DOHH2 (cell line): ENCODE results near the gene RGS8.

Experiments
- H3F3A ChIP-seq: fragments of 200-600 bp; sonication (generic), shearing (Covaris generic); 2 replicates; pipeline ENCODE4 v1.6.0; 2016; ENCODE audit warnings: antibody characterized with exemption, mild to moderate bottlenecking; ENCODE audit not compliant: control insufficient read depth, insufficient read depth
- H3K27ac ChIP-seq: fragments of 200-600 bp; sonication (generic); 2 replicates; pipeline ENCODE4 v1.5.1; 2014; ENCODE audit warnings: low read depth, mild to moderate bottlenecking, low read length, moderate library complexity
- H3K27me3 ChIP-seq: fragments of 200-600 bp; sonication (generic); 2 replicates; pipeline ENCODE4 v1.6.1; 2014; ENCODE audit warnings: mild to moderate bottlenecking, low read length, mixed read lengths; ENCODE audit not compliant: control insufficient read depth
- H3K36me3 ChIP-seq: fragments of 200-600 bp; sonication (generic); 2 replicates; pipeline ENCODE4 v1.6.1; 2014; ENCODE audit warnings: mild to moderate bottlenecking, low read length, moderate library complexity, mixed read lengths; ENCODE audit not compliant: control insufficient read depth
- H3K4me1 ChIP-seq: fragments of 200-600 bp; sonication (generic); 2 replicates; pipeline ENCODE4 v1.6.1; 2014; ENCODE audit warnings: mild to moderate bottlenecking, low read length, mixed read lengths; ENCODE audit not compliant: control insufficient read depth
- H3K4me2 ChIP-seq: fragments of 200-600 bp; sonication (generic); 2 replicates; pipeline ENCODE4 v1.6.0; 2014; ENCODE audit warnings: mild to moderate bottlenecking, low read length, moderate library complexity
- H3K4me3 ChIP-seq: fragments of 200-600 bp; sonication (generic); 2 replicates; pipeline ENCODE4 v1.5.1; 2014; ENCODE audit warnings: mild to moderate bottlenecking, low read length, mixed read lengths
- H3K79me2 ChIP-seq: fragments of 200-600 bp; sonication (generic); 2 replicates; pipeline ENCODE4 v1.6.1; 2014; ENCODE audit warnings: mild to moderate bottlenecking, low read length, mixed read lengths; ENCODE audit not compliant: control insufficient read depth
- H3K9me2 ChIP-seq: fragments of 200-600 bp; sonication (generic); replicated peaks from 2 replicates; pipeline ENCODE4 v1.6.1; 2014; ENCODE audit warnings: mild to moderate bottlenecking, low read length, mixed read lengths; ENCODE audit not compliant: control insufficient read depth
- H3K9me3 ChIP-seq: fragments of 200-600 bp; sonication (generic); 2 replicates; pipeline ENCODE4 v1.6.1; 2014; ENCODE audit warnings: antibody characterized with exemption, low read length, mixed read lengths; ENCODE audit not compliant: control insufficient read depth, insufficient read depth
- H4K20me1 ChIP-seq: fragments of 200-600 bp; sonication (generic); 2 replicates; pipeline ENCODE4 v1.6.0; 2014; ENCODE audit warnings: low read depth, mild to moderate bottlenecking, antibody characterized with exemption, low read length, moderate library complexity; ENCODE audit not compliant: control insufficient read depth, insufficient read depth
- EZH2phosphoT487 ChIP-seq: fragments of 200-600 bp; sonication (generic); IDR thresholded peaks from 2 replicates; pipeline ENCODE4 v1.6.1; 2017; ENCODE audit warnings: borderline replicate concordance, mild to moderate bottlenecking, antibody characterized with exemption, low read length, moderate library complexity, mixed read lengths
- TF ChIP-seq, protein P1 (sequence below): fragments of 200-600 bp; sonication (generic); IDR thresholded peaks from one replicate; pipeline ENCODE4 v1.5.1; 2014; ENCODE audit warnings: antibody characterized with exemption, mild to moderate bottlenecking, low read depth, low read length; ENCODE audit not compliant: poor library complexity, severe bottlenecking

The RGS8 gene

DNA sequence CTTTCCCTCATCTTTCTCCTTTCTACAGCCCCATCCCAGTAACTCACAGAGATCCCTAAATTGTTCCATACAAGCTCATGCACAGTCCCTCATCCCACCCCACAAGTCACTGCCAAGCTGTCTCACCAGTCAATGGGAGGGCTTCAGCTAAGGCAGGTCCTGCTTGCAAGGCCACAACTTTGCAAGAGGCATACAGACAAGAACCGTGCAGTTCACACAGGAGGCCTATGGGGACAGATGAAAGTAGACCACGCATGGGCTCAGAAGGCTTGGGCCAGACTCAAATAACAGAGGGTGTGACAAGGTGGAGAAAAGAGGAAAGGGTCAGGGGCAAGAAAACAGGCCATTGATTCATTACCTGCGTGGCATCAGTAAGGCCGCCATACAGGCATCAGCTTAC lies 15.1 kb downstream of the RGS8 start:
- Histone ChIP-seq H3K36me3 (no peaks in the 10 kb centered on the region), H3F3A (peaks cover 6% of the 10 kb centered on the region; the same call in 1 of the 2 replicates), H3K27me3 (no peaks in the 10 kb centered on the region), H3K9me3 (no peaks in the 10 kb centered on the region), H3K27ac (no peak overlapping the region), H3K4me2 (no peak overlapping the region), H3K4me3 (no peak overlapping the region), H3K4me1 (peaks cover 54% of the 10 kb centered on the region), H3K9me2 (no peaks in the 10 kb centered on the region), H3K79me2 (no peaks in the 10 kb centered on the region), H4K20me1 (no peaks in the 10 kb centered on the region)
- TF ChIP-seq EZH2phosphoT487 = no peak
- TF ChIP-seq, protein P1, sequence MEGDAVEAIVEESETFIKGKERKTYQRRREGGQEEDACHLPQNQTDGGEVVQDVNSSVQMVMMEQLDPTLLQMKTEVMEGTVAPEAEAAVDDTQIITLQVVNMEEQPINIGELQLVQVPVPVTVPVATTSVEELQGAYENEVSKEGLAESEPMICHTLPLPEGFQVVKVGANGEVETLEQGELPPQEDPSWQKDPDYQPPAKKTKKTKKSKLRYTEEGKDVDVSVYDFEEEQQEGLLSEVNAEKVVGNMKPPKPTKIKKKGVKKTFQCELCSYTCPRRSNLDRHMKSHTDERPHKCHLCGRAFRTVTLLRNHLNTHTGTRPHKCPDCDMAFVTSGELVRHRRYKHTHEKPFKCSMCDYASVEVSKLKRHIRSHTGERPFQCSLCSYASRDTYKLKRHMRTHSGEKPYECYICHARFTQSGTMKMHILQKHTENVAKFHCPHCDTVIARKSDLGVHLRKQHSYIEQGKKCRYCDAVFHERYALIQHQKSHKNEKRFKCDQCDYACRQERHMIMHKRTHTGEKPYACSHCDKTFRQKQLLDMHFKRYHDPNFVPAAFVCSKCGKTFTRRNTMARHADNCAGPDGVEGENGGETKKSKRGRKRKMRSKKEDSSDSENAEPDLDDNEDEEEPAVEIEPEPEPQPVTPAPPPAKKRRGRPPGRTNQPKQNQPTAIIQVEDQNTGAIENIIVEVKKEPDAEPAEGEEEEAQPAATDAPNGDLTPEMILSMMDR = no peak

DNA sequence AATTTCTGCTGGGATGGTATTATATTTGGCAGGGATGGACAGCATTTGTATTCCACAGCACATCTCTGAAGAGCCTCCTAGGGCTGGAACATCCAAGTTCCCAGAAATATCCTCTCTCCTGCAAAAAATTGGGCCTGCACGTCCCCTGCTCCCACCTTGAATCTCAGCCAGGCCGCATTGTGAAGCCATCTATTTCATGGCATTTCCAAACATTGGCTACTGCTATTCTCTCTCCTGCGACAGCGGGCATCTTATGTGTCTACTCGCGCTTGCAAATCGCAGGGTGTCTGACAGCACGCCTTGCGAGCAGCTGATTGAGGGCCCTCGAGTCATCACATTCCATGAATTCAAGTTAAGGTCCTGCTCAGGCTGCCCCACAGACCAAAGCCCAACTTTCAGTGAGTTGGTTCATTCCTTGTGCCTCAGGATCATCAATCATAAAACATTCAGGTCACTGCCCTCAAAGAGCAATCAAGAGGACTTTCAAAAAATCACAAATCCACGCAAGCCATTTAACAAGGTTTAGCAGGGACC lies 15.8 kb downstream of the RGS8 start:
- Histone ChIP-seq H3K36me3 (no peaks in the 10 kb centered on the region), H3K79me2 (no peaks in the 10 kb centered on the region), H3K4me2 (no peak overlapping the region), H3K4me3 (no peak overlapping the region), H3K4me1 (peaks cover 55% of the 10 kb centered on the region), H3K27me3 (no peaks in the 10 kb centered on the region), H4K20me1 (no peaks in the 10 kb centered on the region), H3K9me2 (no peaks in the 10 kb centered on the region), H3F3A (0 out of 2 replicates have a peak, but pooled peaks cover 2% of the 10 kb centered on the region), H3K9me3 (no peaks in the 10 kb centered on the region), H3K27ac (no peak overlapping the region)
- no peak for TF ChIP-seq EZH2phosphoT487
- TF ChIP-seq, protein P1 = no peak

DNA sequence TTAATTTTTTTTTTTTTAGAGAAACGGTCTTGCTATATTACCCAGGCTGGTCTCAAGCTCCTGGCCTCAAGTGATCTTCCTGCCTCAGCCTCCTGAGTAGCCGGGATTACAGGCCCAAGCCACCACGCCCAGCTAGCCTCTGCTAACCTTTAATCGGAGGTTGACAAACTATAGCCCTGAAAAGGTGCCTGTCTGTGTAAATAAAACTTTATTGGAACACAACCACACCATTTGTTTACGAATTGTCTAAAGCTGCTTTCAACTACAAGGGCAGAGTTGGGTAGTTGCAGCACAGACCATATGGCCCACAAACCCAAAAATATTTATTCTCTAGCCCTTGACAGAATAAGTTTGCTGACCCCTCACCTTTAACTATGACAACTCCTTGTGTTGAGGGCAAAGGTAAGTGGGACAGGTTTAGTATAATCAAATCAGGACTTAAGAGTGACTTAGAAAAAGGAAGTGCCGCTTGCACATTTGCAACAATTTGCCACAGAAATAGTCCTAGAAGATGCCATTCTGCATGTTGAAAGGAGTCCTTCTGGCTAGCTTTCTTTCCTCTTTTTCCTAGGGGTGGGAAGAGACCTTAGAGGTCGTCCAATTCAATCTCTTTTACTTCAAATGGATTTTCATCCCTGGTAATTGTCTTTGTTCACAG lies 16.4 kb downstream of the RGS8 start:
- Histone ChIP-seq H3F3A (0 out of 2 replicates have a peak, but pooled peaks cover 2% of the 10 kb centered on the region), H3K9me2 (no peaks in the 10 kb centered on the region), H3K27me3 (no peaks in the 10 kb centered on the region), H3K4me1 (peaks cover 52% of the 10 kb centered on the region), H4K20me1 (no peaks in the 10 kb centered on the region), H3K4me2 (no peak overlapping the region; the same call in 1 of the 2 replicates), H3K27ac (no peak overlapping the region), H3K9me3 (no peaks in the 10 kb centered on the region), H3K36me3 (no peaks in the 10 kb centered on the region), H3K4me3 (no peak overlapping the region), H3K79me2 (no peaks in the 10 kb centered on the region)
- TF ChIP-seq, protein P1 = no peak
- TF ChIP-seq EZH2phosphoT487 = no peak
